CD1c-positive myeloid dendritic cell (primary cell): ENCODE results near the gene CWF19L2.
"Not testable (repeated sequence)": the region's sequence is repeated elsewhere in the genome, so short reads cannot be mapped to it uniquely, and the experiment has no call there.

ENCODE experiments used
- DNase-seq: peaks from one replicate; pipeline ENCODE4 v3.0.0-alpha.2; 2016; ENCODE audit errors: extremely low spot score

CWF19L2 gene

GRCh38 chr11:107457558-107458271, at the start of gene CWF19L2:
CWF19L2 (minus strand) TSS chr11:107457825; CDS start chr11:107457816, 9 bp downstream.
- peak; percentile 97 for DNase-seq

- no peak for DNase-seq
Measured at GRCh38 chr11:107505647-107506225, 48.1 kb upstream of the CWF19L2 start.

- DNase-seq: no peak
Measured at GRCh38 chr11:107504981-107505380, 47.4 kb upstream of the CWF19L2 start.

- no peak for DNase-seq
Measured at GRCh38 chr11:107501713-107502112, 44.1 kb upstream of the CWF19L2 start.

- DNase-seq: not testable (repeated sequence)
Measured at GRCh38 chr11:107497371-107497770, 39.7 kb upstream of the CWF19L2 start.

GRCh38 chr11:107496011-107496410, 38.4 kb upstream of the CWF19L2 start:
- DNase-seq: no peak

GRCh38 chr11:107494055-107494454, 36.4 kb upstream of the CWF19L2 start:
- no peak for DNase-seq

GRCh38 chr11:107493117-107493516, 35.5 kb upstream of the CWF19L2 start:
- no peak for DNase-seq

GRCh38 chr11:107490836-107491235, 33.2 kb upstream of the CWF19L2 start:
- no peak for DNase-seq

GRCh38 chr11:107482234-107482633, 24.6 kb upstream of the CWF19L2 start:
- DNase-seq: no peak

GRCh38 chr11:107478922-107479321, 21.3 kb upstream of the CWF19L2 start:
- no peak for DNase-seq

- no peak for DNase-seq
Measured at GRCh38 chr11:107477820-107478219, 20.2 kb upstream of the CWF19L2 start.

GRCh38 chr11:107473792-107474191, 16.2 kb upstream of the CWF19L2 start:
- DNase-seq: no peak

GRCh38 chr11:107472966-107473365, 15.3 kb upstream of the CWF19L2 start:
- DNase-seq: no peak

- peak; percentile 3 for DNase-seq
Measured at GRCh38 chr11:107468596-107468995, 11.0 kb upstream of the CWF19L2 start.

- no peak for DNase-seq
Measured at GRCh38 chr11:107467696-107468095, 10.1 kb upstream of the CWF19L2 start.

GRCh38 chr11:107466275-107466866, 8.7 kb upstream of the CWF19L2 start:
- not testable (repeated sequence) for DNase-seq

GRCh38 chr11:107457205-107457557, 444 bp downstream of the CWF19L2 start:
- peak; percentile 15 for DNase-seq

GRCh38 chr11:107453594-107454286, 3.9 kb downstream of the CWF19L2 start:
- no peak for DNase-seq

- DNase-seq: no peak
Measured at GRCh38 chr11:107446822-107447431, 10.7 kb downstream of the CWF19L2 start.

- DNase-seq: no peak
Measured at GRCh38 chr11:107442715-107443215, 14.9 kb downstream of the CWF19L2 start.

- DNase-seq: no peak
Measured at GRCh38 chr11:107439586-107440167, 17.9 kb downstream of the CWF19L2 start.
